HG03066 (cell line): ENCODE measurements around the gene TCEA2.

Source experiments
- ATAC-seq: cut with Tn5 transposase; IDR thresholded peaks from one replicate; pipeline ENCODE4 v1.9.1; 2021; ENCODE audit warnings: low read depth; ENCODE audit not compliant: unreplicated experiment

Gene TCEA2

DNA sequence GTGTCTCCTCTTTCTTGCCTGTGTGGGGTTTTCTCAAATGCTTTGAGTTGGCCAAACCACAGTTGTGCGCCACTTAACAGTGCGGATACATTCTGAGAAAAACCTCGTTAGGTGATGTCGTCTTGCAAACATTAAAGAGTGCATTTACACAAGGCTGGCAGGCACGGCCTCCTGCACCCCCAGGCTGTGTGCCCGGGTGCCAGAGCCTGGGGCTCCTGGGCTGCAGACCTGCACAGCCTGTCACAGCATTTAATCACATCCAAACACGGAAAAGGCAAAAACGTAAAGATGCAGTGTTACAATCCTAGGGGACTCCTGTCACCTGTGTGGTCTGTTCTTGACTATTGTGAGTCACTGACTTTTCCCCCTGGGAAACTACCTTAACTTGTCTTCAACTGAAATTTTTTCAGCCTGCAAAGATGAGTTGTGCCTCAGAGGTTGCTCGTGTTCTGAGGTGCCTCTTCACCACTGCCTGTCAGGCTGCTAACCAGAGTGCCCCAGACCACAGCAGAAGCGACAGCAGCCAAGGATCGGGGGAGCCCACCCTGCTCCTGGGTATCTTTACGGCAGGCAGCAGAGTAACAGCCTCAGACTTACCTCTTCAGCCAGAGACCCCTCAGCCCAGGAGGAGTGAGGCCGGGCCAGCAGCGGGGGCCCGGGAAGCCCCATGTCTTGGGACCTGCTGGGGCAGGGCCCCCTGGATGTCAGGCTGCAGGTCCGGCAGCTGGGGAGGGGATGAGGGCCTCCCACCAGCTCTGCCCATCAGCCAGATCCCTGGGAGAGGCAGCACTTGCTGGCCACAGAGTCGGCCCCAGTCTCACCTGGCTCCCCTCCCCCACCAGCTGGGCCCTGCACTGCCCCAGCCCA is 27.7 kb upstream of the TCEA2 start:
- no peak for ATAC-seq

- ATAC-seq, result no peak
Observed at GRCh38 chr20:64035933-64036345, 27.1 kb upstream of the TCEA2 start, which contains the start of gene C20orf204. Gene C20orf204 (plus strand): TSS chr20:64036182. CDS start chr20:64036324, 142 bp downstream.

DNA sequence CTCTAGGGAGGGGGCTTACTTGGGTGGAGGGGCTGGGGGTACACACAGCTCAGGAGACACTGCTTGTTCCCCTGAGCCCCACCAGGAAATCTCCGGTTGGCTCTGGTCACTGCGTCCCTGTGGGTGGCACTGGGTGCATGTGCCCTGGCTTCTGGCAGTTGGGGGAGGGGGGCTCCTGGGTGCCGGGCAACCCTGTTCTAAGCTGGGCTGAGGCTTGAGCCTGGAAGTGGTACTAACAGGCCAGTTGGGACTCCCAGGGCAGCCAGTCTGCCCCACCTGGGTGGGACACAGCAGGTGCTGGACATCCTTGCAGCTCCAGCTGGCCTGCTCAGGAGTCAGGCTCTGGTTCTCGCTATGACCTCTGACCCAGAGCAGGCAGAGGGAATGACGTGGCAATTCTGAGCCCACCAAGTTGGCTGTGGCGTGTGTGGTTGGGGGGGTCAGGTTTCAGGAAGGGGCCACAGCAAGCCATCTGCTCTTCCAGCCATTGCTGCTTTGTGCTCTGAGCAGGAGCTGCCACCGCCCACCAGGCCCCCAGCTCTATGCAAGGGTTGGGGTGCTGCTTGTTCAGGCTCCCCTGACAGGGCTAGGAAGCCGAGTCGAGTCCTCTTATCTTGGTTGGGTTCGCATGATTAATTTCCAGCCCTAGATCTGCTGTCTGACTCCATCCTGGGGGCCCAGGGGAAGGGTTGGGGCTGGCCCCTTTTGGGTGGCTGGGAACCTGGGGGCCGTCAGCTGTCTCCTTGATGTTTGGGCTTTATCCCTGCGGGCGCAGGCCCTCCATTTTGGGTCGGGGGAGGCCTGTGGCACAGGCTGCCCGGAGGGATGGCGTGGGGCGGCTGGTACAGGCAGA is 26.4 kb upstream of the TCEA2 start:
- ATAC-seq, result no peak

- no peak for ATAC-seq
Observed at GRCh38 chr20:64037199-64037497, 25.9 kb upstream of the TCEA2 start.

- no peak for ATAC-seq
Observed at GRCh38 chr20:64037498-64038213, 25.3 kb upstream of the TCEA2 start.

DNA sequence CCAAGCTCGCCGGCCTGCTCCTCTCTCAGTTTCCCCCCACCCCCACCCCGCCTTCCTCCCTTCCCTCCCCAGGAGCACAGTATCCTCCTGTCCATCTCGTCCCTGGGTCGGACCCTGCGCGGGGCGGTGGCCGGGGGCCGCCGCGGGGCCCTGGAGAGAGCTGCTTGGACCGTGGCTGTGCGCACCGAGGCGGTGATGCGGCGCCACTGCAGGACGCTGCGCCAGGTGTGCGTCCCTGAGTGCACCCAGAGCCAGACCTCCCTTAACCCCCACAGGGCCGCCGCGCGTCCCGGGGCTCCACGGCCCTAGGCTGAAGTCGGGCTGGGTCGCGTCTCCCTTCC is 24.8 kb upstream of the TCEA2 start:
- peak; percentile 21 for ATAC-seq

DNA sequence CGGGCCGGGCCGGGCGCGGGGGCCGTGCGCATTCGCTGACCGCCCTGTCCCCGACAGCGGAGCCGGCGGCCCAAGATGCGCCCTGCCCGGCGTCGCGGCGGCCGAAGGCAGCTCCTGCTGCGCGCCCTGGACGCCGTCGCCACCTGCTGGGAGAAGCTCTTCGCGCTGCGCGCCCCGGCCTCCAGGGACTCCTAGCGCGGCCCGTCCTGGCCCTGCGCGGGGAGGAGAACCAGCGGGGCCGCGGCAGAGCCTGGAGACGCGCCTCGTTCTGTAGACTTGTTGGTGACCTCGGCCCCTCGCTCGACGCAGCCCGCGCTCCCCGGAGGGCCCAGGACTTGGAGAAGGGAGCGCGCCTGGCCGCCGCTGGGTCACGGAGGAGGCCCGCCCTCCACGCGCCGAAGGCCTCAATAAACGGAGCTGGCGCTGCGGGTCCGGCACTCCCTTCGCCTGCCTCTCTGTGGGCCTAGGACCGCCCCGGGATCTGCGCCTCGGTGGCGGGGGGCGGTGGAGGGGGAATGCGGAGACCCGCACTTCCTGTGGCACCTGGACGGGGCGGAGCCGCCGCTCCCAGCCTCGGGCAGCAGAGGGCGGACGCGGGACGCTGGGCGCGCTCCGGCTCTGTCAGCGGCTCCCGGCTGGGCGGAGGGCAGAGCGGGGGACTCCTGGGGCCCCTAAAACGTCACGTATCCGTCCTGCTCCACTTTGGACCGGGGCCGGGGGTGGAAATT is 24.3 kb upstream of the TCEA2 start:
- ATAC-seq, result peak; percentile 46

DNA sequence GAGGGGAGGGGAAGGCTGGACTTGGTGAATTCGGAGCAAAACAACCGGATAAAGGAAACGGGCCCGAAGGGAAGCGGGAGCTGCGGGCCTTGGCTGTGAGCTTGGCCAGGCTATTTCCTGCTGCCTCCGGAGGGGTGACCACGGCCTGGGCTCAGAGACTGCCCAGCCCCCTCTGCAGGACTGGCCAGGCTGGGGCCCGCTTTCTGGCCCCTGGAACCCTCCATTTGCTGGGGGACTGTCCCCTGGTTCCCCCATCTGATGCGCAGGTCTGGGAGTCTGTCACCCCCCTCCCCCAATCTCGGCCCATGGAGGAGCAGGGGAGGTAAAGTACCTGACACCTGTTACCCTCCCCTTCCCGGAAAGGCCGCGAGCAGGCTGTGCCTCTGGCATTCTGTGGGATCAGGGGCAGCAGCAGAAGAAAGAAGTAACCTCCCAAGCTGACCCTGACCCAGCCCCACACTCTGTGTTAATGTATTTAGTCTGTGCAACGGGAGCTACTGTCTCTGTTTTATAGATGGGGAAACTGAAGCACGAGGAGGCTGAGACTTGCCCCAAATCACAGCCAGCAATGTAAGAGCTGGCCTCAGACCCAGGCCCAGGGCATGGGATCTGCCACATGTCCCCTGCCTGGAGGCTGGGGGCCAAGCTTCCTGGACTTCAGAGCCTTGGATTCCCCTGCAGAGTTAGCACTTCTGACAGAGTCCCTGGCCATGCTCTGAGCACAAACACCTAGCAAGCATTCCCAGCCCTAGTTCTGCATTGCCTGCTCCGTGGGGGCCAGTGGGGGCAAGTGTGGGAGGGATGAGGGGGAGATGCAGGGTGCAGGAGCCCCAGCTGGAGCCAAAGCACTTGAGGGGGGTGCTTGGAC is 23.5 kb upstream of the TCEA2 start:
- no peak for ATAC-seq

- ATAC-seq, result no peak
Observed at GRCh38 chr20:64040231-64041039, 22.6 kb upstream of the TCEA2 start.

DNA sequence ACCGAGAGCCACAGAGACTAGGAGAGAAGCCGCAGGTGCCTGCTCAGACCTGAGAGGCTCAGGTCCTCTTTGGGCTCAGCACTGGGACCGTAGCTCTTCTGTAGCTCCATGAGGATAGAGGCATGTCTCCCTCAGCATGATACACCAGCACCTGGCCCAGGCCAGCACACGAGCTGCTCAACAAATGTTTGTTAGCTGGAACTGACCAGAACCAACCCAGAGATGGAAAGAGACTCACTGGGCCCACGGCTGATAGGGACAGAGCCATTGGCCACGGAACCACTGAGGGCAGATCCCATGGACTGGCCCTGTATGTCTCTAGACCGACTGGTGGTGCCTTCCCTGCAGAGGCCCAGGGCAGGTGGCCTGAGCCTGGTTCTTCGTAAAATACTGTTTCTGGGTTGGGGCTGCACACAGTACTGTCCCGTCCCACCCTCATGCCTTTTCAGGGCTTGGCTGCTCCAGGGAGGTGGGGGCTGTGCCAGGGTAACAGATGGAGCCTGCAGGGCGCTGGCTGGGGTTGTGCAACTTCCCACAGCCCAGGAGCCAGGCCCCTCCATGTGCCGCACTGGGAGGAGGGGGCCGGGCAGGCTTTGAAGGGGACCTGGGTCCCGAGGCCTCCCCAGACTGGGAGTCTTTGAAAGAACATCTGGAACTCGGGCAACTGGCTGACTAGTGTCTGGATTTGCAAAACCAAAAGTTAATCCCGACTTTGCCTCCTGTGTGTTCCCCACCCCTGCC is 21.8 kb upstream of the TCEA2 start:
- ATAC-seq, result no peak

DNA sequence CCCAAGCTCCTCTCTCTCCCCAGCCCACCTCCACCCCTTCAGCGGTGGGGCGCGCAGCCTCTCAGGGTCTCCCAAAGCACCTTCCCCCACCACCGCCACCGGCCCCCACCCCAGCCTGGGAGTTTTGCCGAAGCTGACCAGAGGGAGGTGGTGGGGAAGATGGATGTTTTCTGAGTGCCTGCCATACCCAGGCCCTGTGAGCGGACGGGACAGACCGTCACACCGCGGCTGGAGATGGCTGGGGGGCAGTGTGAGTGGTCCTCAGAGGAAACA is 21.3 kb upstream of the TCEA2 start:
- no peak for ATAC-seq

GRCh38 chr20:64042054-64042781 is 20.8 kb upstream of the TCEA2 start:
- no peak for ATAC-seq

GRCh38 chr20:64043768-64044167 is 19.2 kb upstream of the TCEA2 start:
- ATAC-seq, result no peak

- no peak for ATAC-seq
Observed at GRCh38 chr20:64044484-64045247, 18.3 kb upstream of the TCEA2 start.

DNA sequence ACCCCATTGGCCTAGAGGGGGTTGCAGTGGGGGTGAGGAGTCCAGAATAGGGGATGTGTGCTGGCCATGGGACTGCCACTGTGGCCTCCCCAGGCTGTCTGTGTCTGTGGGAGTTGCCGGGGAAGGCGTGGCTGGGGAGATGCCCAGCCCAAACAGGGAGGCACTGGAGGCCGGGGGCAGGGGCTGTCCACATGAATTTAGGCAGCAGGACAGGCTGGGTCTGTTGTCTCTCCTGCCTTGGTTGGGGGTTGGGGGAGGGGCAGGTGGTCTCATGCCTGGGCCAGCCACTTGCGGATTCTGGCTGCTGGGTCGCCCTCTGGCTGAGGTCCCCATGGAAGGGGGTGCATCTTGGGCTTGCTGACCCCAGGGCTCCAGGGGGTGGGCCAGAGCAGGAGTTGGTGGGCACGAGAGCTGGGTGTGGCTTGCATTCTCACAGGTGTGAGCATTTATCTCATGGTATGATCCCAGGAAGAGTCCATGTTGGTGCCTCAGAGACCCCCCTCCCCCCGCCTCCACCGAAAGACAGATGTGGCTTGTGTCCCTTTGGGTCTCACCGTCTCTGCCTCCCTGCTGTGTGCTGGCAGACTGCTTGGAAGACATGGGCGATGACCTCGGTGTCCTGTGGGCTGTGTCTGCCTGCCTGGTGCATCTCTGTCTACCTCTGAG is 17.5 kb upstream of the TCEA2 start:
- ATAC-seq, result no peak

- no peak for ATAC-seq
Observed at GRCh38 chr20:64047046-64047389, 16.0 kb upstream of the TCEA2 start.

DNA sequence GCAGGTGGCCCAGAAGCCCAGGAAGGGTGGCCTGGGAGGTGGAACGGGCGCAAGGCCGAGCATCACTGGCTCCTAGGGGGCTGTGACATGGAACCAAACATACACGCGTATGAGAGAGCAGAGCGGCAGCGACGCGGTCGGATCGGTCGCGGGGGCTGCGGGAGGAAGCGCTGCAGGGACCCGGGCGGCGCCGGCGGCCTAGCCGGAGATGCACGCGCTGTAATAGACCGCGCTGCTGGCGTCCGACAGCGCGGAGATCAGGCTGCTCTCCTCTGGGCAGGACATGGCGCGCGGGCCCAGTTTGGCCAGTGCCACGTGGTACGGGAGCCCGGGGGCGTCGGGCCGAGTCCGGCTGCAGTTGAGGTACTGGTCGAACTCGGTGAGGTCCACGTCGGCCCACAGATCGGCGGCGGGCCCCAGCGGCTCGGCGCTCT is 15.0 kb upstream of the TCEA2 start:
- no peak for ATAC-seq
